Activated CD8-positive, alpha-beta memory T cell treated with anti-CD3 and anti-CD28 coated beads for 24 hours (primary cell): ENCODE measurements around the gene C9orf40.

ENCODE experiments used
- DNase-seq: peaks from one replicate; pipeline ENCODE4 v3.0.0-alpha.2; 2020

The C9orf40 gene, protein sequence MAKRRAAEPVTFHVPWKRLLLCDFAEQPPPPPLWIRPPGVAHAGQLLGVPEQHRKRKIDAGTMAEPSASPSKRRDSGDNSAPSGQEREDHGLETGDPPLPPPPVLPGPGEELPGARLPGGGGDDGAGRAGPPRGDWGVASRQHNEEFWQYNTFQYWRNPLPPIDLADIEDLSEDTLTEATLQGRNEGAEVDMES

GRCh38 chr9:74952201-74953151 is at the start of gene C9orf40:
C9orf40 (minus strand) TSS chr9:74952912; CDS start chr9:74952611, 301 bp downstream.
- DNase-seq = peak; percentile 96

DNA sequence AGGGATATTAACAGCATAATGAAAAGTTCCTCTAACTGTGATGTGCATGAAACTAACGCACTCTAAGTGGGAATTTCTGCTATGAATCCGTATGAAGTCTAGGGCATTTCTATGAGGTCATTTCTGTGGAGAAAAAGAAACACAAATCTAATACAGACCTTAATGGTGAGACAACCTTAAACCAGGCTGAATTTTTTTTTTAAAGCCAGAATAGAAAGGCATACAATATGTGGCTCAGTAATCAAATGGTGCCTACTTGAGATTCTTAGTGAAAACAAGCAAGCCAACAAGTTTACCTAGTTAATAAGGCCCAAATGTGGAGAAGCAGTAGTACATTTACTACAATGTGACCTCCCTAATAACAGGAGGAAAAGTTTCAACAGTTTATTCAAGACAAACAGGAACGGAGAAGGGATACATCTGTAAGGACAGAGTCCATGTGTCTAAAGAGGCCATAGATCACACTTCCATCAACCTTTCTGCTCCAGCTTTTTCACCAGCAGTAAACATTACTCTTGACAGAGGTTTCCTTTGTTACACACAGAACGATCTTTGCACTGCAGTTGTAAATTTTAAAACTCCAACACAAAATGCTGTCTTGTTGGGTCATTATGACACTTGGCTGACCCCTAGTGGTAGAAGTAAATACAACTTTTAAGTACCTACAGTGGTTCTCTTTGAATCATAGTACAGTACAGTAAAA is 49.2 kb upstream of the C9orf40 start:
- DNase-seq = no peak

GRCh38 chr9:75000835-75001234 is 48.1 kb upstream of the C9orf40 start:
- no peak for DNase-seq

- DNase-seq = no peak
Measured at GRCh38 chr9:74985041-74985440, 32.3 kb upstream of the C9orf40 start.

- DNase-seq = no peak
Measured at GRCh38 chr9:74983709-74984108, 31.0 kb upstream of the C9orf40 start.

GRCh38 chr9:74979844-74980243 is 27.1 kb upstream of the C9orf40 start:
- no peak for DNase-seq

DNA sequence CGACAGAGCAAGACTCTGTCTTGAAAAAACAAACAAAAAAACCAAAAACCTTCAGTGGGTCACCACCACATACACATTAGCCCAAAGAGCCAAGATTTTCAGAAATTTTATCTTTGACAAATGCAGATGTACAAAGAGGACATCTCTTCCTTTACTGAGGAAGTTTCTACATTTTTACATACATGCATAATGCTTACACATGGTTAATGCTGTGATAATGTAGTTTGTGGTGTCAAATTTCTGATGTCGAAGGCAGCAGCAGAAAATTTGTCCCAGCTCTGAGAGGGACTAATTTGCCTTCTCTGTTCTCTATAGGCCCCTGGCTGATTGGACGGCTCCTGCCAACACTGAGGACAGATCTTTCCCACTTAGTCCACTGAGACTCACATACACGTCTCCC is 24.6 kb upstream of the C9orf40 start:
- DNase-seq = no peak

- DNase-seq = no peak
Measured at GRCh38 chr9:74975538-74975937, 22.8 kb upstream of the C9orf40 start.

DNA sequence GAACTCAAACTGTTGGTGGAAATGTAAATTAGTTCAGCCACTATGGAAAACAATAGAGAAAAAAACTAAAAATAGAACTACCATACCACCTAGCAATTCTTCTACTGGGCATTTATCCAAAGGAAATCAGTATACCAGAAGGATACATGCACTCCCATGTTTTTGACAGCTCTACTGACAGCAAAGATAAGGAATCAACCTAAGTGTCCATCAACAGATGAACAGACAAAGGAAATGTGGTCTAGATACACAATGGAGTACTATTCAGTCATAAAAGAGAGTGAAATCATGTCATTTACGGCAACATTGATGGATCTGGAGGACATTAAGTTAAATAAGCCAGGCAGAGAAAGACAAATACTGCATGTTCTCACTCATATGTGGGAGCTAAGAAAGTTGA is 21.8 kb upstream of the C9orf40 start:
- no peak for DNase-seq

- DNase-seq = no peak
Measured at GRCh38 chr9:74973714-74974113, 21.0 kb upstream of the C9orf40 start.

DNA sequence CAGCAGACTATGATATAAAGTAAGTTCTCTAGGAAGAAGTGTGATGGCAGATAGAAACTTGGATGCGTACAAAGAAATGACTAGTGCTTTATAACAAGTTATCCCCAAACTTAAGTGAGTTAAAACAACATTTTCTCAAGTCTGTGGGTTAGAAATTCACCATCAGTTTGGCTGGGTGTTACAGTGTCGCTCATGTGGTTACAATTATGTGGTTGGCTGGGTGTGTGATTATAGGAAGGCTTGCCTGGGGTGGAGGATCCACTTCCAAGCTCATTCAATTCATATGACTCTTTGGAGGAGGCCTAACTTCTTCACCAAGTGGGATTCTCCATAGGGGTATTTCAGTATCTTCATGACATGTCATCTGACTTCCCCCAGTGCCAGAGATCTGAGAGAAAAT is 10.3 kb upstream of the C9orf40 start:
- DNase-seq = no peak

- DNase-seq = no peak
Measured at GRCh38 chr9:74961496-74961895, 8.8 kb upstream of the C9orf40 start.

DNA sequence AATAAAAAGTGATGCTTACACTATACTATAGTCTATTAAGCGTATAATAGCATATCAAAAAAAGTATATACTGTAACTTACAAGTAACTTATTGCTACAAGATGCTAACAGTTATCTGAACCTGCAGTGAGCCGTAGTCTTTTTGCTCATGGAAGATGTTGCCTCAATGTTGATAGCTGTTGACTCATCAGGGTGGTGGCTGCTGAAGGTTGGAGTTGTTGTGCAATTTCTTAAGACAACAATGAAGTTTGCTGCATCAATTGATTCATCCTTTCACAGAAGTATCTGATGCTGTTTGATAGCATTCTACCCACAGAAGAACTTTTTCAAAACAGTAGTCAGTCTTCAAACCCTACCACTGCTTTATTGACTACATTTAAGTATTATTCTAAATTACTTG is 7.8 kb upstream of the C9orf40 start:
- no peak for DNase-seq

GRCh38 chr9:74958587-74958986 is 5.9 kb upstream of the C9orf40 start:
- DNase-seq = no peak

DNA sequence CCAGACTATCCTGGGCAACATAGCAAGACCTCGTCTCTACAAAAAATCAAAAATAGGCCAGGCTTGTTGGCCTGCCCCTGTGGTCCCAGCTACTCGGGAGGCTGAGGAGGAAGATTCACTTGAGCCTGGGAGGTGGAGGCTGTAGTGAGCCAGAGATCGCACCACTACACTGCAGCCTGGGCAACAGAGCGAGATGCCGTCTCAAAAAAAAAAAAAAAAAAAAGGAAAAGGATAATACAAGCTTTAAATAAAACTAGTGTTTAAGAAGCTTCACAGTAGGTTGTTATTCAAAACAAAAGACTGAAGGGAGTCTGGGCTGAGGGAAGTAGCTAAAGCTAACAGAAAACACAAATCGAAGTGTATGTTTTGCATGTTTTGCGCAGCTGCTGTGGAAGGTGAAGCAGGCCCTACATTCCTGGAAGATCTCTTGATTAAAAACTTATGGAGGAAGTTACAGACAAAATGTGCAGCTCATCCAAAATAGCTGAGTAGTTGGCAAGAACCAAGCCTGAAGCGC is 581 bp upstream of the C9orf40 start:
- DNase-seq = no peak

DNA sequence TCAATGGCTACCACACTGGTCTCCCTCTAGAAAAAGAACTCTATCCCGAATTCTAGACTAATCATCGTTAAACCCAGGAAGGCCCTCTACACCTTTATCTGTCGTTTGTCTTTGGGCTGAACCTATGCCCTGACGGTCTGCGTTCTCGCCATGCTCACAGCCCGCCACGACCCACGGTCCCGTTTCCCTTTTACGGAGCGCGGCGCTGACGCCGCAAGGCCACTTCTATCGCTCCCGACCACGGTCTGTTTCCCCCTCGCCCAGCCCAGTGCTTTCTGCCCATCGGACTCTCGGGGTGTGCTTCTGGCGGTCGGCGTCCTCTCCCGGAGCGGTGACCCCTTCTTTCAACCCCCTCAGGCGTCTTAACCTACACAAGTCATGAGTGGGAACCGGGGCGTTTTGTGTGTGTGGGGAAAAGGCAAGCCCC is 974 bp downstream of the C9orf40 start:
- DNase-seq = peak; percentile 82

DNA sequence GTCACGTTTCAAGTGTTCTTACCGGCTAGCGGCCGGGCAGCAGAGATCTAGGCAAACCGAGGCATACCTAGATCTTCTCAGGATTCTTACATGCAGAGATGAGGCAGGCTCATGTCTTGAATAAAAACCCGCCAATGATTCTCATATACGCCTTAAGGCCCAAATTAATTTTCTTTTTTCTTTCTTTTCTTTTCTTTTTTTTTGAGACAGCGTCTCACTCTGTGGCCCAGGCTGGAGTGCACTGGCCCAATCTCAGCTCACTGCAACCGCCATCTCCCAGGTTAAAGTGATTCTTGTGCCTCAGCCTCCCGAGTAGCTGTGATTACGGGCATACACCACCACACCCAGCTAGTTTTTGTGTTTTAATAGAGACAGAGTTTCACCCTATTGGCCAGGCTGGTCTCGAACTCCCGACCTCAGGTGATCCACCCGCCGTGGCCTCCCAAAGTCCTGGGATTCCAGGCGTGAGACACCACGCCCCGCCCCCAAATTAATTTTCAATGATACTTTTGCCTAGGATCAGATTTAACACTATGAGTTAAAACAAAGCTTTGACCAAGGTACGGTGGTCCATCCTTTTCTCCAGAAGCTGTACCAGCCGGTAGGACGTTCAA is 1.5 kb downstream of the C9orf40 start:
- no peak for DNase-seq

- DNase-seq = no peak
Measured at GRCh38 chr9:74949859-74950855, 2.6 kb downstream of the C9orf40 start.

DNA sequence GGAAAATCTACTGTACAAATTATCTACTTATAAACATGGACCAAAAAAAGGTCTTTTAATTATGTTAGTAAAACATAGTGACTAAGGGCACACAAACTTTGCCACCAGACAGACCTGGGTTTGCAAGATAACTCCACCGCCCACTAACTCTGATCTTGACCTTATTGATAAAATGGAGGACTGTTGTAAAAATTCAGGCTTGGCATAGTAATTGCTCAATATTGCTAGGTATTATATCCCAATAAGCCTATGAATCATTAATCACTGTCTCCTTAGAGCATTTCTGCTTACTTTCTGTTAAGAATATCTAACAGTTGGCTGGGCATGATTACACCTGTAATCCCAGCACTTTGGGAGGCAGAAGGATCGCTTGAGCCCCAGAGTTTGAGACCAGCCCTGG is 3.8 kb downstream of the C9orf40 start:
- no peak for DNase-seq

GRCh38 chr9:74946686-74947085 is 6.0 kb downstream of the C9orf40 start:
- no peak for DNase-seq

GRCh38 chr9:74942801-74943200 is 9.9 kb downstream of the C9orf40 start:
- DNase-seq = no peak

GRCh38 chr9:74940600-74940999 is 12.1 kb downstream of the C9orf40 start:
- no peak for DNase-seq
